Memory B cell (primary cell): ENCODE data around the gene PLEKHH3.

Experiments
- ATAC-seq: fragments of 150-1000 bp; cut with Tn5 transposase; 2 replicates; pipeline ENCODE4 v1.10.0; 2021; ENCODE audit warnings: low read depth, mild to moderate bottlenecking, moderate library complexity
- DNase-seq, 2 donors: peaks; one replicate each; pipeline ENCODE4 v3.0.0; 2022; ENCODE audit warnings: low spot score in 2 of 2
- H3K27ac Mint-ChIP-seq: one replicate; pipeline ENCODE4 v1.8.0; 2022; ENCODE audit warnings: mild to moderate bottlenecking, moderate library complexity, mixed read lengths
- H3K27me3 Mint-ChIP-seq: one replicate; pipeline ENCODE4 v1.8.0; 2022; ENCODE audit warnings: mixed read lengths
- H3K36me3 Mint-ChIP-seq: one replicate; pipeline ENCODE4 v1.8.0; 2022; ENCODE audit warnings: mild to moderate bottlenecking, mixed read lengths
- H3K4me1 Mint-ChIP-seq: one replicate; pipeline ENCODE4 v1.8.0; 2022; ENCODE audit warnings: mixed read lengths
- H3K4me3 Mint-ChIP-seq: one replicate; pipeline ENCODE4 v1.8.0; 2022; ENCODE audit warnings: mild to moderate bottlenecking, moderate library complexity, mixed read lengths
- H3K9me3 Mint-ChIP-seq: one replicate; pipeline ENCODE4 v1.8.0; 2022; ENCODE audit warnings: mixed read lengths

Gene PLEKHH3

GRCh38 chr17:42681976-42682721 lies 5.4 kb upstream of the PLEKHH3 start, which contains the start of gene CNTNAP1:
Gene CNTNAP1 (plus strand): TSS chr17:42682531. CDS start chr17:42682830, 299 bp downstream.
- Mint-ChIP-seq H3K36me3 (peaks cover 6% of the 10 kb centered on the region), H3K4me1 (peaks cover 34% of the 10 kb centered on the region), H3K4me3 (peak within 1 kb of the TSS; percentile 90), H3K27ac (peak within 1 kb of the TSS; percentile 76), H3K27me3 (no peaks in the 10 kb centered on the region), H3K9me3 (no peaks in the 10 kb centered on the region)
- ATAC-seq: peak; percentile 21
- peak in 1 of 2 donors; percentile 27 for DNase-seq

GRCh38 chr17:42680331-42680808 lies 3.6 kb upstream of the PLEKHH3 start:
- Mint-ChIP-seq H3K27me3 (peaks cover 6% of the 10 kb centered on the region), H3K27ac (no peak overlapping the region)

GRCh38 chr17:42679492-42680330 lies 2.9 kb upstream of the PLEKHH3 start:
- H3K27ac Mint-ChIP-seq: peak overlapping the region; percentile 58
- ATAC-seq (peak; percentile 46), DNase-seq (peak; percentile 70 to 74)
- no peaks in the 10 kb centered on the region for H3K9me3 Mint-ChIP-seq
- peaks cover 42% of the 10 kb centered on the region for H3K4me1 Mint-ChIP-seq
- peak overlapping the region; percentile 85 for H3K4me3 Mint-ChIP-seq
- H3K27me3 Mint-ChIP-seq: peaks cover 6% of the 10 kb centered on the region
- no peaks in the 10 kb centered on the region for H3K36me3 Mint-ChIP-seq

More at GRCh38 chr17:42680331-42680808, 3.6 kb upstream of the PLEKHH3 start:
- Mint-ChIP-seq H3K4me1 (peaks cover 41% of the 10 kb centered on the region), H3K9me3 (no peaks in the 10 kb centered on the region), H3K4me3 (peak overlapping the region; percentile 85), H3K36me3 (no peaks in the 10 kb centered on the region)
- no peak for ATAC-seq
- DNase-seq: no peak

GRCh38 chr17:42678951-42679491 lies 2.2 kb upstream of the PLEKHH3 start:
- Mint-ChIP-seq H3K27ac (no peak overlapping the region), H3K4me3 (peak overlapping the region; percentile 85), H3K36me3 (no peaks in the 10 kb centered on the region), H3K9me3 (no peaks in the 10 kb centered on the region), H3K27me3 (peaks cover 10% of the 10 kb centered on the region), H3K4me1 (peaks cover 48% of the 10 kb centered on the region)
- DNase-seq (peak in 1 of 2 donors; percentile 32), ATAC-seq (no peak)

- Mint-ChIP-seq H3K27me3 (peaks cover 10% of the 10 kb centered on the region), H3K9me3 (no peaks in the 10 kb centered on the region), H3K4me3 (peak overlapping the region; percentile 84), H3K27ac (peak overlapping the region; percentile 74), H3K4me1 (peaks cover 45% of the 10 kb centered on the region), H3K36me3 (no peaks in the 10 kb centered on the region)
- peak; percentile 26 for ATAC-seq
- DNase-seq: peak; percentile 74 to 78
These were observed 1.4 kb upstream of the PLEKHH3 start for GRCh38 chr17:42677921-42678781.

GRCh38 chr17:42677012-42677857 lies 441 bp upstream of the PLEKHH3 start:
- Mint-ChIP-seq H3K27ac (peak overlapping the region; percentile 3), H3K27me3 (peaks cover 10% of the 10 kb centered on the region), H3K4me1 (peaks cover 38% of the 10 kb centered on the region), H3K36me3 (no peaks in the 10 kb centered on the region), H3K9me3 (no peaks in the 10 kb centered on the region), H3K4me3 (peak overlapping the region; percentile 84)
- ATAC-seq (peak; percentile 79), DNase-seq (peak; percentile 83 to 93)

GRCh38 chr17:42675965-42676423 lies 800 bp downstream of the PLEKHH3 start:
- H3K36me3 Mint-ChIP-seq: no peaks in the 10 kb centered on the region
- ATAC-seq (no peak), DNase-seq (no peak)
- H3K4me1 Mint-ChIP-seq: peaks cover 32% of the 10 kb centered on the region
- no peak overlapping the region for H3K27ac Mint-ChIP-seq
- H3K4me3 Mint-ChIP-seq: peak overlapping the region; percentile 86
- H3K27me3 Mint-ChIP-seq: peaks cover 13% of the 10 kb centered on the region
- H3K9me3 Mint-ChIP-seq: no peaks in the 10 kb centered on the region

- Mint-ChIP-seq H3K9me3 (no peaks in the 10 kb centered on the region), H3K4me3 (no peak overlapping the region), H3K27ac (no peak overlapping the region), H3K4me1 (peaks cover 30% of the 10 kb centered on the region), H3K36me3 (no peaks in the 10 kb centered on the region), H3K27me3 (peaks cover 13% of the 10 kb centered on the region)
- no peak for DNase-seq
- no peak for ATAC-seq
These were observed 1.3 kb downstream of the PLEKHH3 start for GRCh38 chr17:42675348-42675964.

- Mint-ChIP-seq H3K27me3 (peaks cover 13% of the 10 kb centered on the region), H3K27ac (no peak overlapping the region), H3K4me1 (peaks cover 31% of the 10 kb centered on the region), H3K4me3 (no peak overlapping the region), H3K9me3 (no peaks in the 10 kb centered on the region), H3K36me3 (no peaks in the 10 kb centered on the region)
- ATAC-seq (no peak), DNase-seq (no peak)
These were observed 1.9 kb downstream of the PLEKHH3 start for GRCh38 chr17:42674755-42675347.

- peak overlapping the region; percentile 53 for H3K4me3 Mint-ChIP-seq
- no peaks in the 10 kb centered on the region for H3K36me3 Mint-ChIP-seq
- no peak overlapping the region for H3K27ac Mint-ChIP-seq
- peak in 1 of 2 donors; percentile 47 for DNase-seq
- H3K4me1 Mint-ChIP-seq: peaks cover 32% of the 10 kb centered on the region
- ATAC-seq: peak; percentile 10
- H3K9me3 Mint-ChIP-seq: no peaks in the 10 kb centered on the region
- peaks cover 13% of the 10 kb centered on the region for H3K27me3 Mint-ChIP-seq
These were observed 2.7 kb downstream of the PLEKHH3 start for GRCh38 chr17:42673885-42674754.

GRCh38 chr17:42673266-42673884 lies 3.4 kb downstream of the PLEKHH3 start:
- Mint-ChIP-seq H3K4me3 (no peak overlapping the region), H3K9me3 (no peaks in the 10 kb centered on the region), H3K4me1 (peaks cover 30% of the 10 kb centered on the region), H3K27me3 (peaks cover 13% of the 10 kb centered on the region), H3K27ac (no peak overlapping the region), H3K36me3 (no peaks in the 10 kb centered on the region)
- ATAC-seq (no peak), DNase-seq (peak in 1 of 2 donors; percentile 25)
